GM18526 (cell line): Measurements from ENCODE around the gene RGR.

Experiments
- POLR2A ChIP-seq: IDR thresholded peaks from 3 replicates; pipeline ENCODE4 v1.6.1; 2011; ENCODE audit not compliant: insufficient read length; ENCODE audit errors: extremely low read depth

The RGR gene

GRCh38 chr10:84237199-84238051 is 7.4 kb upstream of the RGR start:
- TF ChIP-seq POLR2A = no peak

GRCh38 chr10:84238909-84239308 is 5.9 kb upstream of the RGR start:
- no peak for TF ChIP-seq POLR2A

- TF ChIP-seq POLR2A = no peak
These were observed 3.6 kb upstream of the RGR start, which contains the start of gene LRIT1 for GRCh38 chr10:84241185-84241790. TSS of gene LRIT1 (minus strand) at chr10:84241546. CDS start at chr10:84241439, 107 bp downstream.

- TF ChIP-seq POLR2A = no peak
These were observed 1.1 kb upstream of the RGR start for GRCh38 chr10:84243759-84244158.

GRCh38 chr10:84247496-84247895 is 2.6 kb downstream of the RGR start:
- no peak for TF ChIP-seq POLR2A

- no peak for TF ChIP-seq POLR2A
These were observed 3.9 kb downstream of the RGR start for GRCh38 chr10:84248794-84249193.

GRCh38 chr10:84254552-84255478 is 10.0 kb downstream of the RGR start:
- no peak for TF ChIP-seq POLR2A

- no peak for TF ChIP-seq POLR2A
These were observed 11.9 kb downstream of the RGR start for GRCh38 chr10:84256510-84257342.

- TF ChIP-seq POLR2A = no peak
These were observed 12.6 kb downstream of the RGR start for GRCh38 chr10:84257343-84258020.

GRCh38 chr10:84258034-84258695 is 13.3 kb downstream of the RGR start:
- TF ChIP-seq POLR2A = no peak

- no peak for TF ChIP-seq POLR2A
These were observed 16.5 kb downstream of the RGR start for GRCh38 chr10:84261236-84261915.

GRCh38 chr10:84262190-84262956 is 17.5 kb downstream of the RGR start:
- no peak for TF ChIP-seq POLR2A
